GM12892 (cell line): ENCODE results near the gene SLC30A5.

Source experiments
- POLR2A ChIP-seq: IDR thresholded peaks from 2 replicates; pipeline ENCODE4 v1.6.1; 2011; ENCODE audit warnings: low read depth, low read length, control low read depth
- POLR2AphosphoS5 ChIP-seq: IDR thresholded peaks from 2 replicates; pipeline ENCODE4 v1.6.1; 2011; ENCODE audit warnings: low read depth, low read length, control low read depth

- TF ChIP-seq POLR2A: no peak
- no peak for TF ChIP-seq POLR2AphosphoS5
Observed at GRCh38 chr5:69083412-69083811, 10.4 kb upstream of the SLC30A5 start.
